HG02870 (cell line): Measurements from ENCODE around the gene GRIN3A.
A peak's percentile ranks its signal among the peaks of the same experiment; 100 is the strongest.
"Not testable (repeated sequence)": the region's sequence is repeated elsewhere in the genome, so short reads cannot be mapped to it uniquely, and the experiment has no call there.

Experiments
- ATAC-seq: cut with Tn5 transposase; IDR thresholded peaks from one replicate; pipeline ENCODE4 v1.9.1; 2021; ENCODE audit warnings: mild to moderate bottlenecking, moderate library complexity; ENCODE audit not compliant: unreplicated experiment

The GRIN3A gene

DNA sequence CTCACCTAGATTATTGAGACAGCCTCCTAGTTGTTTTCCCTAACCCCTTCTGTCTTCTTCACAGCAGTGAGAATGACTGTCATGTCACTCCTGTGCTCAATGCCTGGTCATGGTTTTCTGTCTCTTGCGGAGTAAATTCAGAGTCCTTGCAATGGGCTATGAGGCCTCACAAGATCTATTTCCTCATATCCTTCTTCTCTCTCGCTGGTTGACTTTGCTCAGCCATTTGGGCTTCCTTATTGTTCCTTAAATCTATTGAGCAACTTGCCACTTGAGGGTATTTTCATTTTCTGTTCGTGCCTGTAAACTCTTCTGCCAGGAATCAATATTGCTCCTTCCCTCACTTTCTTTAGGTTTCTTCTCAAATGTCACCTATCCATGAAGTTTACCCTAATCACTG is 152.7 kb downstream of the GRIN3A start:
- ATAC-seq, result no peak

GRCh38 chr9:101582553-101582952 is 155.9 kb downstream of the GRIN3A start:
- ATAC-seq, result no peak

GRCh38 chr9:101579711-101580545 is 158.5 kb downstream of the GRIN3A start:
- ATAC-seq, result no peak

DNA sequence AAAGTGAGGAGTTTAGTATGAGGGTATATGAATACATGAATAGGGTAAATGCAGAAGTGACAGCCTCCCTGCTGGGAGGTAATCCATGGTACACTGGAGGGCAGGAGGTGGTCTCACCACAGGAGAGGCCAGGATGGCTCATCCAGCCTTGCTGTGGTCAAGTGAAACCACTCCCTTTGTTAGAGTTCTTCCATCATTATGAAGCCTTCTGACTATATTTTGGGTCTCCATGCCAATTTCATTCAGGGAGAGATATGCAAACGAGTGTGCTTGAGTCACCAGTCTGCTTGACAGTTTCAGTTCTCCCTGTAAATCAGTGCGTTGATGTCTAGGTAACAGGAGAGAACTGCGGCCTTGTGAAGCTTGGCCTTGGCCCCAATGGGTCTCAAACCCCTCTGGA is 160.1 kb downstream of the GRIN3A start:
- ATAC-seq, result peak; percentile 78

GRCh38 chr9:101574731-101575333 is 163.6 kb downstream of the GRIN3A start:
- no peak for ATAC-seq

DNA sequence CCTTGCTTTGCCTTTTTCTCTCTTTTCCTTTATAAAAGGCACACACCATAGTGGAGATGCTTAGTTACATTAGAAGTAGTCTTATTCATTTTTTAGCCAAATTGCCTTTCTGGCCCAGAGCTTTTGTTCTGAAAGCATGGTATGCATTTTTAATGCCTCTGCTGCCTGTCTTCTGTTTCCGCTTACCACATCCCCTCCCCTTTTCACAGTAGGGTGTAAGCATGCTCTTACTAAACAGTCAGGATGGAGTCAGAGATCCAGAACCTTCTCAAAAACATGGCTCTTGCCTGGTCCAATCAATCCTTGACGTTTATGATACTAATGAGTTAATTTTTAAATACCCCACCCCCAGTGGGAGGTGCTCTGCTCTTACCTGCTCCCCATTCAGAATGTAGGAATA is 166.1 kb downstream of the GRIN3A start:
- no peak for ATAC-seq

- no peak for ATAC-seq
Measured at GRCh38 chr9:101571114-101571513, 167.3 kb downstream of the GRIN3A start.

DNA sequence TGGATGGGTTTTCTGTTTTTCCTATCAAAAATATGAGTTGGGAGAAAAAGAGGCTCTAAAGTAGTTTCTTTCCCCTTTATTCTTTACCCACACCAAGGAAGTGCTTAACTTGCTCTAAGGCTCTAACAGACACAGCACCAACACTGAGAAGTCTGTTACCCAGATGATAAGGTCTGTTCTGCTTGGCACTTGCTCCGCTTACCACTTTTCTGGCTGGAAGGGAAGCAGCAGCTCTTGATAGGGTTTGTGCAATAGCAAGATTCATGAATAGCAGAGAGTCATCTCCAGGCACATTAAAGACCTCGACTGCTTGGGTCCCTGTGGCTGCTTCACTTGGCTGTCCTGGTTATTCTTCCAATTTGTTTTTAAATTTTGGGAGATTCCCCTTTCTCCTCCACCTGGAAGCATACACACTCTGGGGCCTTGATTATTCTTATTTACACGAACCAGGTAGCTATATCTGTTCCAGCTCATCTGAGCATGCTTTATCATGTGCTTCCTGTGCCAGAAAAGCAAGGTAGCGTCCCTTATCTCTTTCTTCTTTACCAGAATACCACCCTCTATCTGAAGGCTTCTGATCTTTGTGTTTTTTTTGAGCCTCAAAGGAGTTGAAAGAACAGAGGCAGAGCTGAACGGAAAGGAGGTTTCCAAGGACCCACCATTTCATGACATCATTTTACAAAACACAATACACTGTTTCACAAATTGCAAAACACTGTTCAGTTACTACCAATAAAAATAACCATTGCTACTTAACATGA is 168.5 kb downstream of the GRIN3A start:
- no peak for ATAC-seq

DNA sequence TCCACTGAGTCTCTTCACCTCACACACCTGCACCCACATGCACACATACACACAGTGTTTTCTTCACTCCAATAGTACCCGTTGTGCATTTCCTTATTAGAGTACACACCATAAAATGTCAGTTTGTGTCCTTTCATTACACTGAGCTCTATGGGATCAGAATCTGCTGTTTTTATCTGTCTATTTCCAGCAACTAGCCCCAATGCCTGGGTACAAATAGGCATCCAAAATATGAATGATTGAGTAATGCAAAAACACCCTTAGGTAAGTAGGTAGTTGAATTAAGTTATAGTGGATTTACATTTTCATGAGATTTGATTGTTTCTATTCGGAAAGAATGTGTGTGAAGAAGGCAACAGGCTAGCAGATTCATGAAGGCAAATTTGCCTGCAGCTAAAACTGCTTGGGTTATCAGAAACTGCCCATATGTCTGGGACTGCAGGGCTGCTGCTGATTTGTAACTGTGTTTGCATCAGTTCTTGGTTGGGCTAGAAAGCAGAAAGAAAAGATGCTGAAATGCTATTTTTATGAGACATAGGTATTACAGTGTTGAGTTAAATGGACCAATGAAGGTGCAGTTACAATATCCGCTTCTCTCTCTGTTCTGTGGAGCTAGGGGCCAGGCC is 170.6 kb downstream of the GRIN3A start:
- no peak for ATAC-seq

DNA sequence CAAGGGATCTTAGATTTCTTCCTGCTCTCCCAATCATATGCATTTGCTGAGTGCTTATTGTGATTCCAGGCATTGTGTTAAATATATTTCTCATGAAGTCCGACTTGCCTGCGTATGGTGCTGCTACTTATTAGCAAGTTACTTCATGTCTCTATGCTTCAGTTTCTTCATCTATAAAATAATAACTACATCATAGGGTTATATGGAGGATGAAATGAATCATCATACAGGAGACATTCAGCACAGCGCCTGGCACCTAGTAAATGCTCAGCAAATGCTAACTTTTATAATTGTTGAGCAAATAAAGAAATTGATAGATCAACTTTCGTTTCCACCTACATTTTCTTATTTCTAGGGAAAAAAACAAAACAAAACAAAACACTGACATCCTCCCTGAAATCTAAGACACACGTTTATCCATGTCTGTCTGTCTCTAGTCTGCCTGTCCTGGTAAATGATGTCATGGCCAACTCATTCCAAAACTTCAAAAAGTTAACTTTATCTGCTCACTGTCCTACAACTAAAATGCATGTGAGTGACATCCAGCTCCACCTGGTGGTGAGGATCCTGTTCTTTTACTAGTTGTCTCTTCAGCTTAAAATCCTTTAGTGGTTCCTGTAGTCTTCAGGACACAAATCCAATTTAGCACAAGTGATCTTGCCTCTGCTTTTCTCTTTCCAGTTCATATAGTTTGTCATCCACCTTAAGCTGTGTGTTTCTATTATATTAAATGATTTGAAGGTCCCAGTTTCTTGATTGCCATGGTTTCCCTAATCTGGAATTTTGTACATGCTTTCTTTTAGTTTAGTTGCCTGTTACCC is 171.3 kb downstream of the GRIN3A start:
- ATAC-seq, result peak; percentile 80

DNA sequence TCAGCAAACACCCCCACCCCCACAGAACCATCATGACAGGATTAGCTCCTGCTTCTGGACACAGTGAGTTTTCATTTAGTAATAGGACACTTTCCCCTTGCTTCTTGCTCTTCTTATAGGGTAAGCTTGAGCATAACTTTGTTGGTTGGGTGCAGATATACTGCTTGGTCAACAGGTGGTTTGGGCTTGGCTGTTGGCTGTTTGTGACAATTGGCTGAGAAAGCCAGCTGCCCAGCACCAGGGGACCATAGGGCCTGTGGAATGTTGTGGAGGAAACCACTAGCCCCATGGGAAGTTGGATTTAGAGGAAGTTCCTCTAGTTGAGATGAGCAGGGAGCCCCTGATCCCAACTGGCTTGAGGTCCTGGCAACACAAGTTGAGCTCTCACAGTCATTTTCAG is 174.2 kb downstream of the GRIN3A start:
- ATAC-seq, result no peak

DNA sequence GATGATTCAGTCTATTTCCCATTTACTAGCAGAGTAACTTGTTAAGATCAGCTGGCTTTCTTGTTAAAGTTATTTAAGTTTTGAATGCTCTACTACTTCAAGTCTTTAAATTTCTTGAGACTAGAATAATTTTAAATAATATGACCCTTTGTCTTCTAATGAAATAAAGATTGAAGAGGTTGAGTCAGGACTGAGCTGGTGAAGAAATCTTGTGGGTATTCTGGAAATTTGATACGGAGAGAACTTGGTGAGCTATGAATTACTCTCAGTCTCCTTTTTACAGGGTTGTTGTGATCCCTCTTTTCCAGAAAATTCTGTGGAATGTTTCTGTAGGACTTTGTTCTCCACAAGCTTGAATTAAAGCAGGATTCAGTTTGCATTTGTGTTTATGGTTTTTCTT is 175.5 kb downstream of the GRIN3A start:
- ATAC-seq, result no peak

DNA sequence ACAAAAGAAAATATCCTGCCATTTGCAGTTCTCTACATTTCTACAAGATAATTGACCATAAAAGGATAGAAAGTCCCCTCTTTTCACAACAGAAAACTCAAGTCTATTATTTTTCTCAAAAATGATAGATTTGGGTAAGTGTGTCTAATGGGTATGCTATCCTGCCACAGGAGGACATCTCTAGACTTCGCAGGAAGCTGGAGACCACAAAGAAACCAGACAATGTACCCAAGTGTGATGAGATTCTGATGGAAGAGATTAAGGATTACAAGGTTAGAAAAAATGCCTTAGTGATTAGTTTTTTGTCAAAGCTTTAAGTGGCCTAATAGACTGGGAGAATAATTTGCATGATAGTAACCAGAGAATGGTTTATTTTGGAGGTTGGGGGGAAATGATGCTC is 176.7 kb downstream of the GRIN3A start:
- ATAC-seq, result no peak

DNA sequence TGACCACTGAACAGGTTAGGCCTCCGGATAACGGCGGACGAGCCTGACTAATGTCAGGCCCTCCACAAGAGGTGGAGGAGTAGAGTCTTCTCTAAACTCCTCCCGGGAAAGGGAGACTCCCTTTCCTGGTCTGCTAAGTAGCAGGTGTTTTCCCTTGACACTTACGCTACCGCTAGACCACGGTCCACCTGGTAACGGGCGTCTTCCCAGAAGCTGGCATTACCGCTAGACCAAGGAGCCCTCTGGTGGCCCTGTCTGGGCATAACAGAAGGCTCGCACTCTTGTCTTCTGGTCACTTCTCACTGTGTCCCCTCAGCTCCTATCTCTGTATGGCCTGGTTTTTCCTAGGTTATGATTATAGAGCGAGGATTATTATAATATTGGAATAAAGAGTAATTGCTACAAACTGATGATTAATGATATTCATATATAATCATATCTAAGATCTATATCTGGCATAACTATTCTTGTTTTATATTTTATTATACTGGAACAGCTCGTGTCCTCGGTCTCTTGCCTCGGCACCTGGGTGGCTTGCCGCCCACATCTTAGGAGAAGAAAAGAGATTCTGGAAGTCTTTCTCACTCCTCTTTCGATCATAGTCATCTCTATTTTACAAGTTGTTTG is 188.9 kb downstream of the GRIN3A start:
- not testable (repeated sequence) for ATAC-seq

GRCh38 chr9:101543098-101543735 is 195.2 kb downstream of the GRIN3A start:
- no peak for ATAC-seq

GRCh38 chr9:101540069-101540468 is 198.4 kb downstream of the GRIN3A start:
- no peak for ATAC-seq

- no peak for ATAC-seq
Measured at GRCh38 chr9:101536938-101537337, 201.5 kb downstream of the GRIN3A start.

- ATAC-seq, result no peak
Measured at GRCh38 chr9:101536351-101536750, 202.1 kb downstream of the GRIN3A start.

DNA sequence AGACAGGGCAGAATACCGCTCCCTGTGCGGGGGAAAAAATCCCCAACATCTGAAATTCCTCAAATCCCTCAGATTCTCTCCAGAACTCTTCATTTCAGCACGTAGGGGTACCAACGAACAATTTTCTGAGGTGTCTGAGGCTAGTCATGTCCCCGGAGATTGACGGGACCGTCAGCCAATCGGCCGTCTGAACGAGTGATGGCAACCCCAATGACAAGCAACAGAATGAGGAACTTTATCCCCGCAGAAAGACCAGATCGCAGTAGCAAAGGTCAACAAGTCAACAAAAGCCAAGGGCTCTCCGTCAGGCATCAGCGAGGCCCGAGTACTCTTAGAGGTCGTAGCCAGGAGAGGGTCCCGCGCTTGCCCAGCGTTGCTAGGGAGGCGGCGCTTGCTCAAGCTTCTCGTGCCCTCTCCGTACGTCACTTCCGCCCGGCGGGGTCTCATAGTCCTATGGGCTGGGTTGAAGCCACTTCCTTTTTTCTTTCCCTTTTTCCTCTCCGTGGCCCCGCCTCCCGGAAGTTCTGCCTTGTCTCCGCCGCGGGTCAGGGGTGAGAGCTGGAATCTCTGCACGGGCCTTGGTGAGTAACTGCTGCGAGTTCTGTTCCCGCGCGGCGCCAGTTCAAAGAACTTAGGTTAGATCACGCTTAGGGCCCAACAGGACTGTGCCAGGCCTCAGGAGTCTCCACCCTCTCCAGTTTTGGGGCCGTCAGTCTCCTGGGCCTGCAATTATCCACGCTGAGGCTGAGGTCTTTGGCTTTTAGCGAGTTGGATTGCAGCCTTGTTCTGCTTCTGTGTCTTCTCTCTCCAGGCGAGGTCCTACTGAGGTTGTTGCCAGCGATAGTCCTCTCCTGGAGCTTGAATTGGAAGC is 204.9 kb downstream of the GRIN3A start, which contains the start of gene RNF20:
Gene RNF20, plus strand, starts transcription at position 520 of the 871 bp plus-strand sequence. CDS start 1,571 bp downstream, outside the sequence.
- ATAC-seq, result peak; percentile 97
